Caco-2 (cell line): ENCODE measurements around the gene IFI44. TPM values are rescaled to one million over a fixed set of nuclear protein-coding genes. Genes with fewer than 3 reads are reported as not detected.

Experiments used
- BruUV-seq: library from RNA; stranded (reverse); fragments of 400-500 nt; replicated peaks from 2 replicates; lab custom pipeline; 2021; lab: Mats Ljungman, UMichigan
- CTCF ChIA-PET: fragments of 300-600 bp; sonication (Branson Sonifier 250); formaldehyde crosslinking; loops from one replicate; lab custom pipeline; 2022; ENCODE audit warnings: antibody characterized with exemption; lab: Charles Lee
- POLR2A ChIA-PET: fragments of 300-600 bp; sonication (Branson Sonifier 250); formaldehyde crosslinking; loops from one replicate; lab custom pipeline; 2022; ENCODE audit warnings: antibody characterized with exemption; lab: Charles Lee
- DNase-seq, 2 experiments: peaks; one replicate each; pipeline versions ENCODE4 v3.0.0 to v3.0.0-alpha.2; 2020 to 2022
- H3K27me3 ChIP-seq: replicated peaks from 2 replicates; pipeline ENCODE4 v1.6.0; 2011; ENCODE audit warnings: low read length; ENCODE audit not compliant: control insufficient read depth, insufficient read depth
- H3K36me3 ChIP-seq: 2 replicates; pipeline ENCODE4 v1.5.1; 2011; ENCODE audit warnings: low read length; ENCODE audit not compliant: control insufficient read depth, insufficient read depth
- H3K4me1 ChIP-seq: fragments of 250-450 bp; sonication (Bioruptor Pico); 2 replicates; pipeline ENCODE4 v1.5.1; 2020; ENCODE audit warnings: mild to moderate bottlenecking
- H3K4me3 ChIP-seq: 2 replicates; pipeline ENCODE4 v1.5.1; 2011; ENCODE audit warnings: low read depth, mild to moderate bottlenecking, control low read depth, low read length
- H3K9me3 ChIP-seq: fragments of 250-450 bp; sonication (Bioruptor Pico); 2 replicates; pipeline ENCODE4 v1.5.1; 2020; ENCODE audit warnings: mild to moderate bottlenecking, moderate library complexity
- H3K27ac Mint-ChIP-seq: one replicate; pipeline ENCODE4 v1.8.0; 2022; ENCODE audit warnings: mixed read lengths; ENCODE audit not compliant: unreplicated experiment
- H3K27me3 Mint-ChIP-seq: one replicate; pipeline ENCODE4 v1.8.0; 2022; ENCODE audit warnings: mixed read lengths; ENCODE audit not compliant: insufficient read depth, unreplicated experiment
- H3K36me3 Mint-ChIP-seq: one replicate; pipeline ENCODE4 v1.8.0; 2022; ENCODE audit warnings: mild to moderate bottlenecking, mixed read lengths; ENCODE audit not compliant: insufficient read depth, unreplicated experiment
- H3K4me1 Mint-ChIP-seq: one replicate; pipeline ENCODE4 v1.8.0; 2022; ENCODE audit warnings: low read depth, mixed read lengths; ENCODE audit not compliant: unreplicated experiment
- H3K4me3 Mint-ChIP-seq: one replicate; pipeline ENCODE4 v1.8.0; 2022; ENCODE audit warnings: mild to moderate bottlenecking, moderate library complexity, mixed read lengths; ENCODE audit not compliant: unreplicated experiment
- H3K9me3 Mint-ChIP-seq: one replicate; pipeline ENCODE4 v1.8.0; 2022; ENCODE audit warnings: mixed read lengths; ENCODE audit not compliant: unreplicated experiment
- CTCF ChIP-seq, 2 experiments: fragments of 200-600 bp in 1 of 2; IDR thresholded peaks; 1 replicate in 1 of 2; 2 replicates in 1 of 2; pipeline versions ENCODE4 v1.5.1 to v1.8.0; 2011 to 2022; ENCODE audit warnings: antibody characterized with exemption in 1 of 2, control low read depth in 1 of 2, inconsistent platforms in 1 of 2, low read depth in 1 of 2, low read length in 1 of 2, mild to moderate bottlenecking in 1 of 2, moderate library complexity in 1 of 2; ENCODE audit not compliant: insufficient read depth in 1 of 2, severe bottlenecking in 1 of 2, unreplicated experiment in 1 of 2
- intact Hi-C: fragments of 100-400 bp; cut with micrococcal nuclease; formaldehyde crosslinking; loops from one replicate; pipeline ENCODE4 v1.10.0; 2022; ENCODE audit not compliant: unreplicated experiment
- total RNA-seq: library from RNA; stranded (reverse); gene quantifications from 2 replicates; pipeline ENCODE4 v1.2.3, GENCODE V29; 2022

IFI44 gene
- total RNA-seq, 1 experiment from 2014 or later: not detected

GRCh38 chr1:78713297-78713696, 63.7 kb downstream of the IFI44 start:
- ChIA-PET CTCF (no interaction called here), POLR2A (no interaction called here)
- Mint-ChIP-seq H3K27me3 (no peaks in the 10 kb centered on the region), H3K4me1 (no peaks in the 10 kb centered on the region), H3K4me3 (no peak overlapping the region), H3K36me3 (no peaks in the 10 kb centered on the region), H3K27ac (no peak overlapping the region), H3K9me3 (no peaks in the 10 kb centered on the region)
- no peak for DNase-seq
- H3K9me3 ChIP-seq: no peaks in the 10 kb centered on the region
- H3K4me1 ChIP-seq: no peaks in the 10 kb centered on the region
- intact Hi-C loops: no loop called here
- H3K27me3 ChIP-seq: no peaks in the 10 kb centered on the region
- H3K36me3 ChIP-seq: no peaks in the 10 kb centered on the region
- no TSS peak for BruUV-seq
- no peak for TF ChIP-seq CTCF (IDR thresholded peaks at IDR 0.05; ENCODE audit: insufficient read depth in 1 of 2, low read depth in 1 of 2, low read length in 1 of 2, severe bottlenecking in 1 of 2, unreplicated experiment in 1 of 2)
- H3K4me3 ChIP-seq: no peak overlapping the region

Other genes with a start within 250 kb of the IFI44 start
- not detected in 2 replicates for gene PTGFR, start 158.9 kb upstream of the IFI44 start, total RNA-seq
- not detected in 2 replicates for gene IFI44L, start 29.4 kb upstream of the IFI44 start, total RNA-seq